DOHH2 (cell line): ENCODE data around the gene MYO5A.

Experiments
- EZH2phosphoT487 ChIP-seq: fragments of 200-600 bp; sonication (generic); IDR thresholded peaks from 2 replicates; pipeline ENCODE4 v1.6.1; 2017; ENCODE audit warnings: borderline replicate concordance, mild to moderate bottlenecking, antibody characterized with exemption, low read length, moderate library complexity, mixed read lengths
- TF ChIP-seq, protein P1 (sequence below): fragments of 200-600 bp; sonication (generic); IDR thresholded peaks from one replicate; pipeline ENCODE4 v1.5.1; 2014; ENCODE audit warnings: antibody characterized with exemption, mild to moderate bottlenecking, low read depth, low read length; ENCODE audit not compliant: poor library complexity, severe bottlenecking

GRCh38 chr15:52369030-52369429 is 159.7 kb downstream of the MYO5A start:
- TF ChIP-seq, protein P1, sequence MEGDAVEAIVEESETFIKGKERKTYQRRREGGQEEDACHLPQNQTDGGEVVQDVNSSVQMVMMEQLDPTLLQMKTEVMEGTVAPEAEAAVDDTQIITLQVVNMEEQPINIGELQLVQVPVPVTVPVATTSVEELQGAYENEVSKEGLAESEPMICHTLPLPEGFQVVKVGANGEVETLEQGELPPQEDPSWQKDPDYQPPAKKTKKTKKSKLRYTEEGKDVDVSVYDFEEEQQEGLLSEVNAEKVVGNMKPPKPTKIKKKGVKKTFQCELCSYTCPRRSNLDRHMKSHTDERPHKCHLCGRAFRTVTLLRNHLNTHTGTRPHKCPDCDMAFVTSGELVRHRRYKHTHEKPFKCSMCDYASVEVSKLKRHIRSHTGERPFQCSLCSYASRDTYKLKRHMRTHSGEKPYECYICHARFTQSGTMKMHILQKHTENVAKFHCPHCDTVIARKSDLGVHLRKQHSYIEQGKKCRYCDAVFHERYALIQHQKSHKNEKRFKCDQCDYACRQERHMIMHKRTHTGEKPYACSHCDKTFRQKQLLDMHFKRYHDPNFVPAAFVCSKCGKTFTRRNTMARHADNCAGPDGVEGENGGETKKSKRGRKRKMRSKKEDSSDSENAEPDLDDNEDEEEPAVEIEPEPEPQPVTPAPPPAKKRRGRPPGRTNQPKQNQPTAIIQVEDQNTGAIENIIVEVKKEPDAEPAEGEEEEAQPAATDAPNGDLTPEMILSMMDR: no peak
- no peak for TF ChIP-seq EZH2phosphoT487
